GM10266 (cell line): ENCODE data around the gene RNASE3.
"Not testable (repeated sequence)": the region's sequence is repeated elsewhere in the genome, so short reads cannot be mapped to it uniquely, and the experiment has no call there.

Source experiments
- DNase-seq: peaks from one replicate; pipeline ENCODE4 v3.0.0; 2012; ENCODE audit errors: extremely low spot score
- CTCF ChIP-seq: IDR thresholded peaks from 2 replicates; pipeline ENCODE4 v1.5.1; 2012; ENCODE audit warnings: mild to moderate bottlenecking, low read depth; ENCODE audit not compliant: control insufficient read depth, insufficient read depth; ENCODE audit errors: missing control alignments

The RNASE3 gene

GRCh38 chr14:20857630-20858261, 33.4 kb upstream of the RNASE3 start:
- DNase-seq: peak; percentile 62
- TF ChIP-seq CTCF: peak; percentile 85

DNA sequence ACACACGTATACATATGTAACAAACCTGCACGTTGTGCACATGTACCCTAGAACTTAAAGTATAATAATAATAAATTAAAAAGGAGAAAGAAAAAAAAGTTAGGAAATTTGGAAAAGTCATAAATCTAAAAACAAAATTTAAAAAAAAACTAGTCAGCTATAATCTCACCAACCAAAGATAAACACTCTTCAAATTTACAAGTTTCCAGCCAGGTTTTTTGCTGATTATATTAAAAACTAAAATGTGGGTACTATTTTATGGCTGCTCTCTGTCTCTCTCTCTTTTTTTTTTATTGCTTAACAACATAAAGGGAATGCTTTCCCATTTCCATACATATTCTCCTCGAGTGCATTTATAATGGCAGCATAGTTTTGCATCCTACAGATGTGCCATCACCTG, 25.0 kb upstream of the RNASE3 start:
- no peak for DNase-seq
- no peak for TF ChIP-seq CTCF

- peak; percentile 28 for TF ChIP-seq CTCF
- DNase-seq: no peak
These were observed 24.2 kb upstream of the RNASE3 start for GRCh38 chr14:20866963-20867362.

DNA sequence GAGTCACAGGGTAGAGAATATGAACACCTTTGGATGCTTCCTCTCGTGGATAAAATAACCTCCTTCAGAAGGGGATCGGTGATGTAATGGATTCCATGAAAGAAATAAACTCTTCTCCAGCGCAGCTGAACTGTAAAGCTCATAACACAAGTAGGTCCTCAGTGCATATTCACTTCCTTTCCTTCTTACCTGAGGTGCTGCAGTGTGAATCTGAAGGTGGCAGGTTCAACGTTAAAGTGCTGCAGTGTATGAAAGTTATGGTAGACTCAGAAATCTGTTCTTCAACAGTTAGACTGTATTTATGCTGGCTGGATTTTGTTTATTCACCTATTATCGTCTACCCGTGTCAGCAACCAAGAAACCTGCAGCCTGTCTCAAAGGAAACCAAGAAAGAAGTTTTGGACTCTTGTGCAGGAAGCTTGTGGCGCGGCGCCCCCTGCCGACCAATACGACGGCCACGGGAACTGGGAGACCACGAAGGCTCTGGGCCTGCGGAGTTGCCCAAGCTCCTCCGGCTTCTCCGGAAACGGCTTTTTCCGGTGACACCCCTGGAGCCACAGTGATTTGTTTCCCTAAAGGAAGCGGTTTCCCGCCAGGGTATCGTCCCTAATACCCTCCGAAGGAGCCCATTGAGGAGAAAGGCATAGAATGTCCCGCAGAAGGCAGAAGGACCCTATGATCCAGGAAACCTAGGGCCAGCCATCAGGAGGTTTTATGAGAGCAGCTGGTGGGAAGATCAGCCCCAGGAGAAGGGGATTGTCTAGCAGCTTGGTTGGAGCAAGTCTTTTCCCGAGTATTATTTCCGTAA, 17.6 kb upstream of the RNASE3 start:
- peak; percentile 53 for DNase-seq
- TF ChIP-seq CTCF: peak; percentile 83

DNA sequence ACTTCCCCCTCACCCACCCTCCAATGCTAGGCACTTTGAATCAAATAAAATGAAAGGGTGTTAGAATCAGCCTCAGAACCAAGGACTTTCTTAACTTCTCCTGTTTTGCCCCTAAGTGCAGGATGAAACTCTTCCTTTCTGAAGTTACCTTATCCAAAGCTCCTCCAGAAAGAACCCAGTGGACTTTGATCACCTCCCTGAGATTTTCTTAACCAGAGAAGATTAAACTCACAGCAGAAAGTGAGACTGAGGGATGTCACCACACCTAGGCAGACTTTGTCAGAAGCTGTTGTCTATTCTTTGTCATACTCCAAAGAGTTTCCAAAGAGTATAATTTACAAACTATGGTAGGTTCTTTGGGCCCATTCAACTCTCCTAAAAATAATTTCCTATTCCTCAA, 14.2 kb upstream of the RNASE3 start:
- no peak for DNase-seq
- no peak for TF ChIP-seq CTCF

DNA sequence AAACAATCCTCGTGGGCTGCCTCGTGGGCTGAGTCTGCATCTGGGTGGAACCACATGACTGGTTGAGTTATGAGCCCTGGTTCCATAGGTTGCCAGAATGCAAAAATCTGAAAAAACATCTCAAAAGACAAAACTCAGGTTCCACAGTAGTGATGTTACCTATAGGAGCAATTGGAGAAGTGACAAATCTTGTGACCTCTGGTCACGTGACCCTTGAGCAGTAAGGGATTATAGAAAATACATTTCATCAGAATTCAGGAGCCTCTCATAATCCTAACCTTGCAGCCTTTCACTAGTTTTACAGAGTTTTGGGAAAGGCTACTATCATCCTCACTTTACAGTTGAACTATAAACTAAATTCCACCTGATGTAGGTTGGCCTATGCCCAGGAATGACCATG, 12.5 kb upstream of the RNASE3 start:
- no peak for TF ChIP-seq CTCF
- DNase-seq: no peak

- not testable (repeated sequence) for DNase-seq
These were observed 10.0 kb upstream of the RNASE3 start for GRCh38 chr14:20881229-20881628.

DNA sequence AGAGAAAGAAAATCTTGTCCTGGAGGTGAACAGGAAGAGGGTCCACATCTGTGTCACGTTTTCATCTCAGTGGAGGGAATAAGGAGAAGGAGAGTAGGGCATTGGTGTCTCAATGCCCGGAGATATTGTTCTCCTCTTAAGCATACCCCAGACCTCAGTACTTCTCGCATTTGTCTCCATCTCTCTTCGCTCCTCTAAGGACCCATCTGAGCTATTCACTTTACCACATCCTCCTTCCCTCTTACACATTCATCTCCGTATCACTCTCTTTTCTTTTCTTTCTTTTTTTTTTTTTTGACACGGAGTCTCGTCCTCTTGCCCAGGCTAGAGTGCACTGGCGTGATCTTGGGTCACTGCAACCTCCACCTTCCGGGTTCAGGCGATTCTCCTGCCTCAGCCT, 8.4 kb upstream of the RNASE3 start:
- DNase-seq: not testable (repeated sequence)

DNA sequence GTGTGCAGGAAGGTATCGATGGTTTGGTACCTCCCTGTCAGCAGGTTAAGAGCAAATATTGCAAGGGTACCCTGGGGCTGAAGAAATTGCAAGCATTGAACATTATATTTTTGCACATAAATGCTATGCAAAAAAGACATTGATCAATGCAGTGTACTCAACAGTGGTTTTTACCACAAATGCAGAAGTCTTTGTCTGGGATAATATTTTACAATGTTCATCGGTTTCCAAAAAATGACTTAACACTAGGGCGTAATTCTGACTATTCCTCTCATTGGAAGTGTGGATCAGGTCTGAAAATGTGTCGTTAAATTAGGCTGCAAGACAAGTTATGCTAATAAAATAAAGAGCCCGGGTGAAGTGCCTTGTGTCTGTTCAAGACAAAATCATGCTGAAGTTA, 2.8 kb upstream of the RNASE3 start:
- not testable (repeated sequence) for DNase-seq

GRCh38 chr14:20895322-20895721, 4.1 kb downstream of the RNASE3 start:
- DNase-seq: not testable (repeated sequence)
